Prostate gland (tissue), 2 donors: Measurements from ENCODE around the gene INPP5D.

Source experiments
- POLR2A ChIP-seq: fragments of 450-650 bp; IDR thresholded peaks from one replicate; pipeline ENCODE4 v1.6.1; 2016; ENCODE audit warnings: antibody characterized with exemption, mild to moderate bottlenecking
- POLR2AphosphoS5 ChIP-seq: sonication (generic); formaldehyde crosslinking; IDR thresholded peaks from one replicate; pipeline ENCODE4 v1.6.1; 2017; ENCODE audit warnings: antibody characterized with exemption
- TF ChIP-seq, protein P1 (sequence below), 4 experiments: fragments of 200-600 bp in 2 of 4; fragments of 450-650 bp in 2 of 4; sonication (generic) in 2 of 4; IDR thresholded peaks; 1 replicate in 3 of 4; 2 replicates in 1 of 4; pipeline ENCODE4 v1.5.1; 2016 to 2019; ENCODE audit warnings: antibody characterized with exemption in 4 of 4, mild to moderate bottlenecking in 2 of 4, moderate library complexity in 2 of 4

DNA sequence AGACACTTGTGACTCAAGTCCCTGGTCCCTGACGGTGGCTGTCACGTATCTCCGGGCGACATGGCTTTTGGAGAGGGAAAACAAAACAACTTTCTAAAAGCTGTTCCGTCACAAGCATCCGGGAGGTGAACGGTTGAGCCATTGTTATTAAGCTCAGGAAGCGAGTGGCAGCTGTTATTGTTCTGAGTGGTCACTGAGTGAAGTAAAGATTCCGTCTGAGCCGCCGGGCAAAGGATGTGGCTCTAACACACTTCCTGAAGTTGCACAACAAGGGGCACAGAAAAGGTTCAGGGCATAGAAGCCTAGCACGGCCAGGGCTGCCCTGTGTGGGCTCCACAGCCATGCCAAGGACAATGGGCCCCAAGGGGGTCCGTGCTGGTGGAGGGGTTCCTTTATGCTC lies 24.3 kb downstream of the INPP5D start:
- TF ChIP-seq, protein P1, sequence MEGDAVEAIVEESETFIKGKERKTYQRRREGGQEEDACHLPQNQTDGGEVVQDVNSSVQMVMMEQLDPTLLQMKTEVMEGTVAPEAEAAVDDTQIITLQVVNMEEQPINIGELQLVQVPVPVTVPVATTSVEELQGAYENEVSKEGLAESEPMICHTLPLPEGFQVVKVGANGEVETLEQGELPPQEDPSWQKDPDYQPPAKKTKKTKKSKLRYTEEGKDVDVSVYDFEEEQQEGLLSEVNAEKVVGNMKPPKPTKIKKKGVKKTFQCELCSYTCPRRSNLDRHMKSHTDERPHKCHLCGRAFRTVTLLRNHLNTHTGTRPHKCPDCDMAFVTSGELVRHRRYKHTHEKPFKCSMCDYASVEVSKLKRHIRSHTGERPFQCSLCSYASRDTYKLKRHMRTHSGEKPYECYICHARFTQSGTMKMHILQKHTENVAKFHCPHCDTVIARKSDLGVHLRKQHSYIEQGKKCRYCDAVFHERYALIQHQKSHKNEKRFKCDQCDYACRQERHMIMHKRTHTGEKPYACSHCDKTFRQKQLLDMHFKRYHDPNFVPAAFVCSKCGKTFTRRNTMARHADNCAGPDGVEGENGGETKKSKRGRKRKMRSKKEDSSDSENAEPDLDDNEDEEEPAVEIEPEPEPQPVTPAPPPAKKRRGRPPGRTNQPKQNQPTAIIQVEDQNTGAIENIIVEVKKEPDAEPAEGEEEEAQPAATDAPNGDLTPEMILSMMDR (IDR thresholded peaks at IDR 0.05) = no peak
- TF ChIP-seq POLR2A = no peak
- TF ChIP-seq POLR2AphosphoS5 = no peak
